Right lobe of liver (tissue), 6 donors: ENCODE data around the gene BPIFB3. TPM values are rescaled to one million over a fixed set of nuclear protein-coding genes. Genes with fewer than 3 reads are reported as not detected.

Source experiments
- ATAC-seq, 4 donors: fragments of 200-7000 bp; cut with Tn5 transposase; one replicate each; pipeline ENCODE4 v1.9.1; 2020; ENCODE audit warnings: mild to moderate bottlenecking in 4 of 4, moderate library complexity in 4 of 4
- DNase-seq, 3 donors: peaks; one replicate each; pipeline ENCODE4 v3.0.0-alpha.2; 2020
- H3K27ac ChIP-seq, 3 donors: fragments of 200-600 bp; one replicate each; pipeline ENCODE4 v1.8.0; 2022
- H3K27me3 ChIP-seq, 2 donors: fragments of 200-600 bp; one replicate each; pipeline ENCODE4 v1.8.0; 2022
- H3K36me3 ChIP-seq, 4 donors: fragments of 200-600 bp; sonication (generic) in 1 of 4; one replicate each; pipeline versions ENCODE4 v1.5.1 to v1.8.0; 2017 to 2022; ENCODE audit warnings: control low read depth in 1 of 4
- H3K4me1 ChIP-seq, 4 donors: fragments of 200-600 bp; sonication (generic) in 1 of 4; one replicate each; pipeline versions ENCODE4 v1.5.1 to v1.8.0; 2017 to 2022; ENCODE audit warnings: control low read depth in 1 of 4
- H3K4me3 ChIP-seq, 3 donors: fragments of 200-600 bp; one replicate each; pipeline ENCODE4 v1.8.0; 2022
- H3K9me3 ChIP-seq, 4 donors: fragments of 200-600 bp; sonication (generic) in 1 of 4; one replicate each; pipeline versions ENCODE4 v1.5.1 to v1.8.0; 2017 to 2022; ENCODE audit warnings: control low read depth in 1 of 4
- CTCF ChIP-seq, 4 donors: fragments of 200-600 bp in 3 of 4; fragments of 450-650 bp in 1 of 4; IDR thresholded peaks; one replicate each; pipeline versions ENCODE4 v1.5.1 to v1.8.0; 2016 to 2022; ENCODE audit warnings: antibody characterized with exemption in 4 of 4, mild to moderate bottlenecking in 2 of 4
- POLR2A ChIP-seq: fragments of 450-650 bp; IDR thresholded peaks from one replicate; pipeline ENCODE4 v1.6.1; 2017; ENCODE audit warnings: antibody characterized with exemption, mild to moderate bottlenecking
- WGBS: methylation state at CpG from one replicate; pipeline ENCODE4 v1.1.6; 2018; ENCODE audit warnings: low coverage, low lambda C conversion rate; ENCODE audit not compliant: insufficient coverage; ENCODE audit errors: missing lambda C conversion rate; 5-methylcytosine and 5-hydroxymethylcytosine counted together
- intact Hi-C, 2 donors: fragments of 100-400 bp; cut with DNase I; formaldehyde crosslinking; loops; one replicate each; pipeline versions ENCODE4 v1.11.2 to v1.14.1; 2022
- total RNA-seq, 6 experiments: library from RNA; depleted of rRNA in 2 of 6; stranded (reverse); fragments of >200 nt in 2 of 6; fragmentation: NEBNext Ultra II Directional in 3 of 6; extraction: Animal tissue kit (Norgen Biotek cat#: 25700) in 3 of 6; gene quantifications; one replicate each; pipeline versions ENCODE4 v1.1.0 to v1.2.4, GENCODE V29; 2016 to 2023
- donor health status: DM: no; HTN: yes; CAD: no.
- donor health status: DM: no; HTN: no; CAD: no.
- donor health status: DM: no; HTN: no; CAD: no.
- donor health status: DM: no; HTN: yes; CAD: no.
- donor health status: DM: no; HTN: yes; CAD: no.

BPIFB3 gene
- total RNA-seq, 6 experiments from 2014 or later = not detected

GRCh38 chr20:33034115-33034514 is 19.6 kb upstream of the BPIFB3 start:
- intact Hi-C loops = no loop called here
- no peak for TF ChIP-seq CTCF (IDR thresholded peaks at IDR 0.05)
- TF ChIP-seq POLR2A = no peak
- peak in 1 of 3 donors; percentile 13 for DNase-seq

GRCh38 chr20:33034901-33035492 is 18.7 kb upstream of the BPIFB3 start:
- DNase-seq = peak in 1 of 3 donors; percentile 11
- WGBS = 33% methylated on average over 1 of the region's 6 CpGs
- ATAC-seq = no peak

More at GRCh38 chr20:33034115-33034514, 19.6 kb upstream of the BPIFB3 start:
- Histone ChIP-seq H3K27ac (no peak overlapping the region), H3K27me3 (no peaks in the 10 kb centered on the region), H3K4me1 (no peaks in the 10 kb centered on the region), H3K9me3 (no peaks in the 10 kb centered on the region), H3K4me3 (no peak overlapping the region), H3K36me3 (no peaks in the 10 kb centered on the region)
- no peak for ATAC-seq
- WGBS = 63% methylated on average over 2 of the region's 5 CpGs

GRCh38 chr20:33037456-33037855 is 16.2 kb upstream of the BPIFB3 start:
- 47% methylated on average over 2 of the region's 5 CpGs for WGBS
- DNase-seq (peak in 1 of 3 donors; percentile 9), ATAC-seq (no peak)
- Histone ChIP-seq H3K4me1 (no peaks in the 10 kb centered on the region), H3K4me3 (no peak overlapping the region), H3K9me3 (no peaks in the 10 kb centered on the region), H3K27ac (no peak overlapping the region), H3K36me3 (no peaks in the 10 kb centered on the region), H3K27me3 (no peaks in the 10 kb centered on the region)
- no peak for TF ChIP-seq CTCF (IDR thresholded peaks at IDR 0.05)
- no peak for TF ChIP-seq POLR2A
- intact Hi-C loops = no loop called here

More at GRCh38 chr20:33034901-33035492, 18.7 kb upstream of the BPIFB3 start:
- Histone ChIP-seq H3K9me3 (no peaks in the 10 kb centered on the region), H3K4me3 (no peak overlapping the region), H3K27me3 (no peaks in the 10 kb centered on the region), H3K36me3 (no peaks in the 10 kb centered on the region), H3K27ac (no peak overlapping the region), H3K4me1 (no peaks in the 10 kb centered on the region)
- intact Hi-C loops = no loop called here
- no peak for TF ChIP-seq CTCF (IDR thresholded peaks at IDR 0.05)
- no peak for TF ChIP-seq POLR2A

GRCh38 chr20:33038243-33038642 is 15.5 kb upstream of the BPIFB3 start:
- no peak overlapping the region for H3K27ac ChIP-seq
- no peak for DNase-seq
- TF ChIP-seq CTCF (IDR thresholded peaks at IDR 0.05) (no peak), POLR2A (no peak)
- no peaks in the 10 kb centered on the region for H3K27me3 ChIP-seq
- 66% methylated on average over 4 of the region's 4 CpGs for WGBS
- no peaks in the 10 kb centered on the region for H3K4me1 ChIP-seq
- ATAC-seq = no peak
- intact Hi-C loops = no loop called here
- H3K9me3 ChIP-seq = no peaks in the 10 kb centered on the region
- no peaks in the 10 kb centered on the region for H3K36me3 ChIP-seq
- no peak overlapping the region for H3K4me3 ChIP-seq
